PC-3 (cell line): ENCODE measurements around the gene SLC5A9. TPM values are rescaled to one million over a fixed set of nuclear protein-coding genes. Genes with fewer than 3 reads are reported as not detected.

Source experiments
- ATAC-seq: fragments of 200-7000 bp; cut with Tn5 transposase; 2 replicates; pipeline ENCODE4 v1.9.1; 2020; ENCODE audit warnings: mild to moderate bottlenecking, moderate library complexity
- BruUV-seq: library from RNA; stranded (reverse); fragments of 400-500 nt; replicated peaks from 2 replicates; lab custom pipeline; 2021; lab: Mats Ljungman, UMichigan
- CTCF ChIA-PET: fragments of 300-600 bp; sonication (Branson Sonifier 250); formaldehyde crosslinking; loops from one replicate; lab custom pipeline; 2022; ENCODE audit warnings: antibody characterized with exemption; lab: Charles Lee
- POLR2A ChIA-PET: fragments of 300-600 bp; sonication (Branson Sonifier 250); formaldehyde crosslinking; loops from one replicate; lab custom pipeline; 2022; ENCODE audit warnings: antibody characterized with exemption; ENCODE audit not compliant: unreplicated experiment; lab: Charles Lee
- DNase-seq: peaks from one replicate; pipeline ENCODE4 v3.0.0-alpha.2; 2015
- H2AFZ ChIP-seq: fragments of 300-600 bp; sonication (generic); 2 replicates; pipeline ENCODE4 v1.6.0; 2016; ENCODE audit warnings: antibody characterized with exemption, low read length
- H3F3A ChIP-seq: fragments of 300-600 bp; sonication (generic); one replicate; pipeline ENCODE4 v1.6.0; 2017; ENCODE audit warnings: antibody characterized with exemption, low read length, control low read depth, mild to moderate bottlenecking; ENCODE audit not compliant: unreplicated experiment
- H3K27ac ChIP-seq: fragments of 300-600 bp; sonication (generic); 2 replicates; pipeline ENCODE4 v1.5.1; 2016; ENCODE audit warnings: mild to moderate bottlenecking, low read length
- H3K27me3 ChIP-seq: fragments of 300-600 bp; sonication (generic); 2 replicates; pipeline ENCODE4 v1.6.1; 2016; ENCODE audit warnings: low read length, mixed read lengths
- H3K36me3 ChIP-seq: fragments of 300-600 bp; sonication (generic); 2 replicates; pipeline ENCODE4 v1.6.1; 2016; ENCODE audit warnings: low read depth, mixed run types, low read length, mixed read lengths
- H3K4me1 ChIP-seq: fragments of 300-600 bp; sonication (generic); 2 replicates; pipeline ENCODE4 v1.5.1; 2016; ENCODE audit warnings: low read length; ENCODE audit not compliant: insufficient read depth
- H3K4me2 ChIP-seq: fragments of 300-600 bp; sonication (generic); 2 replicates; pipeline ENCODE4 v1.6.0; 2016; ENCODE audit warnings: low read length
- H3K4me3 ChIP-seq: fragments of 300-600 bp; sonication (generic); 2 replicates; pipeline ENCODE4 v1.5.1; 2016; ENCODE audit warnings: mild to moderate bottlenecking, low read length, mixed read lengths
- H3K79me2 ChIP-seq: fragments of 300-600 bp; sonication (generic); 2 replicates; pipeline ENCODE4 v1.6.1; 2017; ENCODE audit warnings: low read length, mixed read lengths
- H3K9ac ChIP-seq: fragments of 300-600 bp; sonication (generic); 2 replicates; pipeline ENCODE4 v1.6.0; 2016; ENCODE audit warnings: mild to moderate bottlenecking, low read length
- H3K9me2 ChIP-seq: fragments of 300-600 bp; sonication (generic); replicated peaks from 2 replicates; pipeline ENCODE4 v1.6.1; 2016; ENCODE audit warnings: mixed run types, low read length, mixed read lengths
- H3K9me3 ChIP-seq: fragments of 300-600 bp; sonication (generic); 2 replicates; pipeline ENCODE4 v1.6.1; 2016; ENCODE audit warnings: low read length, mixed read lengths
- H4K20me1 ChIP-seq: fragments of 300-600 bp; sonication (generic); 2 replicates; pipeline ENCODE4 v1.6.1; 2016; ENCODE audit warnings: low read length, mixed read lengths
- CTCF ChIP-seq: fragments of 300-600 bp; sonication (generic); conservative IDR thresholded peaks from 2 replicates; pipeline ENCODE4 v1.5.1; 2017; ENCODE audit warnings: antibody characterized with exemption, low read depth, mild to moderate bottlenecking, low read length
- EZH2 ChIP-seq: fragments of 300-600 bp; sonication (generic); IDR thresholded peaks from one replicate; pipeline ENCODE4 v1.6.1; 2017; ENCODE audit warnings: antibody characterized with exemption, mild to moderate bottlenecking, low read length; ENCODE audit not compliant: unreplicated experiment
- EZH2phosphoT487 ChIP-seq: fragments of 300-600 bp; sonication (generic); IDR thresholded peaks from 2 replicates; pipeline ENCODE4 v1.6.1; 2018; ENCODE audit warnings: mild to moderate bottlenecking, antibody characterized with exemption, low read length, borderline replicate concordance
- intact Hi-C: fragments of 100-400 bp; cut with micrococcal nuclease; formaldehyde crosslinking; loops from 2 replicates; pipeline ENCODE4 v1.9.0; 2023
- total RNA-seq: library from RNA; depleted of rRNA; stranded (reverse); fragments of >200 nt; gene quantifications from 2 replicates; pipeline ENCODE4 v1.2.3, GENCODE V29; 2014

Gene SLC5A9
- total RNA-seq, 1 experiment from 2014 or later = not detected

DNA sequence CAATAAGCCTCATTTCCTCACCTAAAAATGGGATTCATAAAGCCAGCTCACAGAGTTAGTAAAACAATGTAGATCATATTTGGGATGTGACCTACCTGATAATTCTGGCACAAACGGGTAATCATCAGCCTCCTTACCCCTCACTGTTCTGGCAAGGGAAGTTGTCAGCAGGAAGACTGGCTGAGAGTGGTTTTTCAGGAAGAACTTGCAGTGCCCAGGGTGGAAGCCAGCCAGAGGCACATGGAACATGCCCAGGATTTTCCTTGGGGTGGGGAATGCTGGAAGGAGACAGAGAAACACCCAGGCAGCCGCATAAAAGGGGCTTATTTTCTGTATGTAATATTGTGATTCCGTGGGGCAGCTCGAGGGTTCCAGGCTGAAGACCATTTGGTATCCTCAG is 7.7 kb upstream of the SLC5A9 start:
- ATAC-seq (no peak), DNase-seq (no peak)
- Histone ChIP-seq H3K9me2 (no peaks in the 10 kb centered on the region), H3K36me3 (no peaks in the 10 kb centered on the region), H3K9ac (no peak overlapping the region), H3F3A (no peaks in the 10 kb centered on the region), H3K4me3 (no peak overlapping the region), H3K27ac (no peak overlapping the region), H4K20me1 (no peaks in the 10 kb centered on the region), H3K27me3 (peaks cover 23% of the 10 kb centered on the region), H2AFZ (no peak overlapping the region), H3K4me1 (no peaks in the 10 kb centered on the region), H3K79me2 (no peaks in the 10 kb centered on the region), H3K9me3 (no peaks in the 10 kb centered on the region), H3K4me2 (no peak overlapping the region)
- BruUV-seq = no TSS peak
- CTCF ChIA-PET = no interaction called here
- intact Hi-C loops = no loop called here
- TF ChIP-seq EZH2phosphoT487 = no peak
- no peak for TF ChIP-seq CTCF
- no peak for TF ChIP-seq EZH2
- POLR2A ChIA-PET = no interaction called here

- H3K9me3 ChIP-seq = no peaks in the 10 kb centered on the region
- no peak for TF ChIP-seq CTCF
- no peak for TF ChIP-seq EZH2phosphoT487
- H3K79me2 ChIP-seq = no peaks in the 10 kb centered on the region
- H3K27ac ChIP-seq = no peak overlapping the region
- H4K20me1 ChIP-seq = no peaks in the 10 kb centered on the region
- BruUV-seq = no TSS peak
- H2AFZ ChIP-seq = no peak overlapping the region
- no peaks in the 10 kb centered on the region for H3K36me3 ChIP-seq
- intact Hi-C loops = no loop called here
- no peaks in the 10 kb centered on the region for H3F3A ChIP-seq
- ChIA-PET CTCF (no interaction called here), POLR2A (no interaction called here)
- no peak overlapping the region for H3K4me3 ChIP-seq
- H3K27me3 ChIP-seq = peaks cover 23% of the 10 kb centered on the region
- H3K9me2 ChIP-seq = no peaks in the 10 kb centered on the region
- no peak overlapping the region for H3K4me2 ChIP-seq
- DNase-seq (no peak), ATAC-seq (no peak)
- no peak overlapping the region for H3K9ac ChIP-seq
- H3K4me1 ChIP-seq = no peaks in the 10 kb centered on the region
Observed at GRCh38 chr1:48215222-48215621, 7.3 kb upstream of the SLC5A9 start.

DNA sequence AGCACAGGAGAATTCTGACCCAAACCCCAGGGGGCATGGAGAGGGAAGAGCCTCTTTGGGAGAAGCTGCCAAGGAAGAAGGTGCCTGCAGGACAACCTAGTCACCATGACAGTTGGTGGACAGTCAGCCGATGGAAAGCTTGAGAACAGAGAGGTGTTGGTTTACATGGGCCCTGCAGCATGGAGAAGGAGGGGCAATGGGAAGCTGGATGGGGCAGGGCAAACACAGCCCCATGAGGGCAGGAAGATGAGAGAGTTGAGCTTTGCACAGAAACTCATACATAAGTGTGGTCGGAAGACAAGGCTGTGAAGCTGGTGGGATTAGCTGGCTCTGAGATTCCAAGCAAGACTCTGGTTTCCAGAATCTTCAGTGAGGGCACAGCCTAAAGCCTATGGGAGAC is 6.6 kb upstream of the SLC5A9 start:
- H2AFZ ChIP-seq = no peak overlapping the region
- peaks cover 23% of the 10 kb centered on the region for H3K27me3 ChIP-seq
- H3K27ac ChIP-seq = no peak overlapping the region
- ATAC-seq (no peak), DNase-seq (no peak)
- H3K36me3 ChIP-seq = no peaks in the 10 kb centered on the region
- CTCF ChIA-PET = no interaction called here
- H3K9me2 ChIP-seq = no peaks in the 10 kb centered on the region
- H3K79me2 ChIP-seq = no peaks in the 10 kb centered on the region
- no peak overlapping the region for H3K4me2 ChIP-seq
- intact Hi-C loops = no loop called here
- no peaks in the 10 kb centered on the region for H3F3A ChIP-seq
- no peak overlapping the region for H3K9ac ChIP-seq
- no peaks in the 10 kb centered on the region for H4K20me1 ChIP-seq
- BruUV-seq = no TSS peak
- H3K9me3 ChIP-seq = no peaks in the 10 kb centered on the region
- H3K4me1 ChIP-seq = no peaks in the 10 kb centered on the region
- H3K4me3 ChIP-seq = no peak overlapping the region
- POLR2A ChIA-PET = no interaction called here
- TF ChIP-seq EZH2 (no peak), EZH2phosphoT487 (no peak), CTCF (no peak)
